GM18519 (cell line): Measurements from ENCODE around the gene ADAM15.

ENCODE experiments used
- ATAC-seq: cut with Tn5 transposase; IDR thresholded peaks from one replicate; pipeline ENCODE4 v1.9.1; 2021; ENCODE audit warnings: mild to moderate bottlenecking, moderate library complexity; ENCODE audit not compliant: unreplicated experiment, low FRiP score

The ADAM15 gene, protein sequence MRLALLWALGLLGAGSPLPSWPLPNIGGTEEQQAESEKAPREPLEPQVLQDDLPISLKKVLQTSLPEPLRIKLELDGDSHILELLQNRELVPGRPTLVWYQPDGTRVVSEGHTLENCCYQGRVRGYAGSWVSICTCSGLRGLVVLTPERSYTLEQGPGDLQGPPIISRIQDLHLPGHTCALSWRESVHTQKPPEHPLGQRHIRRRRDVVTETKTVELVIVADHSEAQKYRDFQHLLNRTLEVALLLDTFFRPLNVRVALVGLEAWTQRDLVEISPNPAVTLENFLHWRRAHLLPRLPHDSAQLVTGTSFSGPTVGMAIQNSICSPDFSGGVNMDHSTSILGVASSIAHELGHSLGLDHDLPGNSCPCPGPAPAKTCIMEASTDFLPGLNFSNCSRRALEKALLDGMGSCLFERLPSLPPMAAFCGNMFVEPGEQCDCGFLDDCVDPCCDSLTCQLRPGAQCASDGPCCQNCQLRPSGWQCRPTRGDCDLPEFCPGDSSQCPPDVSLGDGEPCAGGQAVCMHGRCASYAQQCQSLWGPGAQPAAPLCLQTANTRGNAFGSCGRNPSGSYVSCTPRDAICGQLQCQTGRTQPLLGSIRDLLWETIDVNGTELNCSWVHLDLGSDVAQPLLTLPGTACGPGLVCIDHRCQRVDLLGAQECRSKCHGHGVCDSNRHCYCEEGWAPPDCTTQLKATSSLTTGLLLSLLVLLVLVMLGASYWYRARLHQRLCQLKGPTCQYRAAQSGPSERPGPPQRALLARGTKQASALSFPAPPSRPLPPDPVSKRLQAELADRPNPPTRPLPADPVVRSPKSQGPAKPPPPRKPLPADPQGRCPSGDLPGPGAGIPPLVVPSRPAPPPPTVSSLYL

DNA sequence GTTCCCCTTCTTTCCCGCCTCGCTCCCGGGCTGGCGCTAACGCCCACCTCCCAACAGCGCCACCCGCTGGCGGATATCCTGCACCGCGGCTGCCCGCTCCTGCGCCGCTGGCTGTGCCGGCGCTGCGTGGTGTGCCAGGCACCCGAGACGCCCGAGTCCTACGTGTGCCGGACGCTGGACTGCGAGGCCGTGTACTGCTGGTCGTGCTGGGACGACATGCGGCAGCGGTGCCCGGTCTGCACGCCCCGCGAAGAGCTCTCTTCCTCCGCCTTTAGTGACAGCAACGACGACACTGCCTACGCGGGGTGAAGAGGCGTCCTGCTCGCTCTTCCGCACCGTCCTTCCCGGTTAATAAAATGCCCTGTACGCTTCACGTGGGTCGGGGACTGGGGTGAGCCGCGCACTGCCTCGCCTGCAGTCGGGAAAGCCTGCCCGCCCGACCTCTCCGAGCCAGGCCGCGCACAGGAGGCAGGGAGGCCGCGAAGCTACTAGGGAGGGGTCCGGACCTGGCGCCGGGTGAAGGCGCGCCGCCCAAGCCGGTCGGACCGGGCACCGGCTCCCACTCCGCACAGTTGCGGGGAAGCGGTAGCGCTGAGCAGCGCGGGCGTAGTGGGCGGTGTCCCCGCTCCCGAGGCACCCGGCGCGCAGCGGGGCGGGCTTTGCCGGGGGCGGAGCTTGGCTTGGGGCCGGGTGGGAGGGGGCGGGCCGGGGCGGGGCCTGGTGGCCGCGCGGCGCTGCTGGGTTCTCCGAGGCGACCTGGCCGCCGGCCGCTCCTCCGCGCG, at the start of gene ADAM15:
TSS of gene ADAM15 (plus strand) at position 757 of the 782 bp plus-strand sequence. CDS start 71 bp downstream, outside the sequence.
- peak; percentile 44 for ATAC-seq

- no peak for ATAC-seq
These were observed 49.8 kb upstream of the ADAM15 start for GRCh38 chr1:155001425-155001674.

DNA sequence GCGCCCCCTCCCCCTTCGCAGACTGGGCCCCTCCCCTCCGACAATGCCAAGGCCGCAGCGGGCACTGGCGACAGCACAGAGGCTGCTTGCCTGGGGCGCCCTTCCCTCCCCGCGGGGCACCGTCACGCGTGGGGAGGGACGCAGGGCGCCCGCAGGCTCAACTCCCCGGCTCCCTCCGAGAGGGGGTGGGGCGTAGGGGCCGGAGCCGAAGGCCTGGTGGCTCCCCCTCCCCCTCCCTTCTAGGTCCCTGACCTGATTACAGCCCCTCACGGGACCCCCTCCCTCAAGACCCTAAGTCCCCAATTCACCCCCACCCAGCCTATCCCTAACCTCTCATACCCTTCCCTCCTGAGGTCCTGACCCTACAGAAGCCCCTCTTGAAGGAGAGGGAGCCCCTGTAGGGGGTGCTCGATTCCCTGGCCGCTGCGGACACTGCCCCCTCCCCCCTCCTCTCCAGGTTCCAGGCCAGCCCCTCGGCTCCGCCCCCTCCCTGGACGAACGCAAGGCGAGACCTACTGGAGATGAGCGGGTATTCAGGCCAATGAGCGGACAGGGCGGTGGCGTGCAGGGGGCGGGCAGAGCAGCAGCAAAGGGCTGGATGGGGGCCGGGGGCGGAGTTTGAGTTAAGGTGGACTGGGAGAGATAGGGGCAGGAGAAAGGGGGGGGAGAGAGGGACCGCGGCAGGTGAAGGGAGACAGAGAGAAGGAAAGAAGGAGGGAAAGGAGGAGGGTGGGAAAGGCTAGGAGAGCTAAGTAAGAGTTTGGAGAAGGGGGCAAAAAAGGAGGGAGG, 49.2 kb upstream of the ADAM15 start:
- no peak for ATAC-seq

DNA sequence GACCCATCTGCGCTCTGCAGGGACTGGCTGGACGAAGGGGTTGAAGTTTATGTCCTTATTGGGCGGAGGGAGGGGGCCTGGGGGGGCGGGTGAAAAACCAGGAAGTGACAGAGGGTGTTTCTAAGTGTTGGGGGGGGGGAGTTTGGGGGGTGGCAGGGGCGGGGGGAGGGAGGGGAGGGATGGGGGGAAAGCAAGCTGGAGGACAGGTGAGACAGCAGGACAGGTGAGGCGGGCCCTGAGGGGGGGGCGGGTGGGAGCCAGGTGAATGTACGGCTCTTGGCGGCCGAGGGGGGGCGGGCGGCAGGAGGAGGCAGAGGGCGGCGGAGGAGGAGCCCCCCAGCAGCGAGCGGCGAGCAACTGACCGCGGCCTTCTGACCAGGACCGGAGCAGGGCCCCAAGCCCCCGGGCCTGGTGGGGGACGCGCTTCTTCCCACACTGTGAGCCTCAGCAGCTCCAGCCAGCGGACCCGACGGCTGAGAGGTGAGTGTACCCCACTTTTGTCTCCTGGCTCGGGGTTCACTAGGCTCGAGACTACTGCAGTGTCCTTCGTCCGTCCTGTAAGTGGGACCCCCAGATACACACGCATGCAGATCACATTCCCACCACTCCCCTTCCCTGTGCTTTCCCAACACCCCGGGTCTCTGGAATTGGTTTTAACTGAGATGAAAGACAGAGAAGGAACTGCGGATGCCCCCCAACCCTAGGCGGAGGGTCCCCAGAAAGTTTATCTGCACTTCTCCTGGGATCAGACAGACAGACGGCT, 48.5 kb upstream of the ADAM15 start, which contains the start of gene ZBTB7B:
TSS of gene ZBTB7B (plus strand) at position 339 of the 763 bp plus-strand sequence. CDS start 11,859 bp downstream, outside the sequence.
- no peak for ATAC-seq

DNA sequence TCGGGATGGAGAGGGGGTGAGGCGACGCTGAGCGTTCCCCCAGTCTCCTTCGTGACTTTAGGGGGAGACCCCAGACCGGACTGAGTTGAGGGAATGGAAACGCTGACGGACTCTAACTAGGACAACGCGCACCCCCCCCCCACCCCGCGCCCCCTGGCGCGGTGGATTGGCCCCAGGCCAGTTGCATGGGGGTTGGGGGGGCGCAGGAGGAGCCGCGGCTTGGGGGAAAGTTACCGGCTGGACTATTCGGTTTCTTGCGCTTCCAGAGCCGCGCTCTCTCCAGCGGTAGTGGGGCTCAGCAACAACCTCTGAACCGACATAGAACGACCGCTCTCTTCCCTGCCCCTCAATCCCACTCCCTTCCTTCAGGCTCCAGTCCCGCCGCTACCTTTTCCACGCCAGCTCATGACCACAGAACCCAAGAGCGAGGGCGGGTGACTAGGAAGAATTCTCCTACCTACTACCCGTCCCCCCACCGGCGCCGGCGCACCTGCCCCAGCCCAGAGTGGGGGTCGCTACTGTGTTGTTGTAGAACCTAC, 47.8 kb upstream of the ADAM15 start:
- no peak for ATAC-seq

DNA sequence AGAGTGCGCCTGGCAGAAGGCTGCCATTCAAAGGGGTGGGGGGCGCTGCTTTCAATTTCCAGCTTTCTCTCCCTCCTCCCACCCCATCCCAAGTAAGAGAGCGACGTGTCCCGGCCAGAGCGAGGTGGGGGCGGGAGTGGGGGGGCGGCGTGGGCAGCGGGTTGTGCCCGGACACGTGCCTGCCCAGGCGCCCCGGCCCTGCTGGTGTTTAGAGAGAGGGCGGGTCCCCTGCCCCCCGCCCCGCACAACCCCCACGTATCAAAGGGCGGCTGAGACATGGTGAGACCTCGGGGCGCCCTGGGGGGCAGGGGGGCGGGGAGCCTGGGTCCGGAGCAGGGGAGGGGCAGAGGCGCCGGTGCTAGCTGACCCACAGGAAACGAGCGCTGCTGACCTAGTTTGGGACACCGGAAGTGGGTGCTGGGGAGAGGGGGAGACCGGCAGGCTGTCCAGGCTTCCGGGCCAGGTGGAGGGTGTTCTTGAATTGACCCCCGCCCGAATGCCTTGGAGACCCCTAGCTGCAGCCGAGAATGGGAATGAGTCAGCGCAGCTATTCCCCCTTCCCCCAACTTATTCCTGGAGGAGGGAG, 47.3 kb upstream of the ADAM15 start:
- no peak for ATAC-seq

DNA sequence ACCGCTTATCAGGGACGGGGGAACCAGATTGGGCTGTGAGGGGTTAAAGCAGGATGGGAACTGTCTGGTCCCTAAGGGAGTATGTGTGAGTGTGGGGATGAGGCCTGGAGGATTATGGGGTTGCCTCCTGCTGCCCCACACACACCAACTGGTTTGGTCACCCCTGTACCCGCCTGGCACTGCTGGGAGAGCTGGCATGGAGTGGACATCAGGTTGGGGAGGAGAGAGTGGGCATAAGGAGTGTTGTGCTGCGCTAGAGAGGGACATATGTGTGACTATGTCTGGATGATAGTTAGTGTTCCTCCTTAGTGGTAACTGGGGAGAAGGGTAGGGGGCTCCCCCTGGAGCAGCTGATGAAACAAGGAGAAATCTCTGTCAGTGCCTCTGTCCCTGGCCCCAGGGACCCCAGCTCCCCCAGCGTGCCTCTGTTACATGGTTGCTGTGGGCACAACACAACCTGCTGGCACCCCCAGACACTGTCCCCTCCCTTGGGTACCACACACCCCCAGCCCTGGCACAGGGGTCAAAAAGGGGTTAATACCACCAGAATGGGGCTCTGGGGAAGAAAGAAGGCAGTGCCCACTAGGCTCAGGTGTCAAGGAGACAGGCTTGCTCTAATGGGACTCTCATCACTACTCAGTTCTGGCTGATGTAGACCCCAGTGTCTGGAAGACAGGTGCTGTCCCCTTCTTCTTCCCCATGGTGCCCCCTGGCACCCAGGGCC, 46.6 kb upstream of the ADAM15 start:
- no peak for ATAC-seq

- no peak for ATAC-seq
These were observed 45.8 kb upstream of the ADAM15 start for GRCh38 chr1:155005076-155006011.

DNA sequence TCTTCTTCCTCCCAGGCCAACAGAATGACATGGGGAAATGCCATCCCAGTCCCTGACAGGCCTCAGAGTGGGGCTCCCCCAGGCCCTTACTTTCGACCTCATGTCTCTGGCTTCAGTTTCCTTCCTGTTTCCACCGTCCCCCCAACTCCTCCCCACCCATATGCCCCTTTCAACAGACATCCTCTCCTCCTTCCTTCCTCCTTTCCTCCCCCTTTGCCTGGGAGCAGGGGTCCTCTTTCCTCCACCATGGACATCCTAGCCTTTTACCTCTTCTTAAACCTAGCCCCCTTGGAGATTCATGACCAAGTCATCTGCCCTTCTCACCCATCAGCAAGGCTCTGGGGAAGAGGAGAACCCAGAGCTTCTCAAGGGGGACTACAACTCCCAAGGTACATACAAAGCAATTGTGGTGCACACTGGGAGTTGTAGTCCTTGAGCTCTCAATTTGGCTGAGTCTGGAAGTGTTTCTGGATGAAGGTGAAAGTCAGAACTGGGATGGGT, 44.5 kb upstream of the ADAM15 start:
- ATAC-seq: no peak

GRCh38 chr1:155007251-155007828, 43.8 kb upstream of the ADAM15 start:
- ATAC-seq: no peak

DNA sequence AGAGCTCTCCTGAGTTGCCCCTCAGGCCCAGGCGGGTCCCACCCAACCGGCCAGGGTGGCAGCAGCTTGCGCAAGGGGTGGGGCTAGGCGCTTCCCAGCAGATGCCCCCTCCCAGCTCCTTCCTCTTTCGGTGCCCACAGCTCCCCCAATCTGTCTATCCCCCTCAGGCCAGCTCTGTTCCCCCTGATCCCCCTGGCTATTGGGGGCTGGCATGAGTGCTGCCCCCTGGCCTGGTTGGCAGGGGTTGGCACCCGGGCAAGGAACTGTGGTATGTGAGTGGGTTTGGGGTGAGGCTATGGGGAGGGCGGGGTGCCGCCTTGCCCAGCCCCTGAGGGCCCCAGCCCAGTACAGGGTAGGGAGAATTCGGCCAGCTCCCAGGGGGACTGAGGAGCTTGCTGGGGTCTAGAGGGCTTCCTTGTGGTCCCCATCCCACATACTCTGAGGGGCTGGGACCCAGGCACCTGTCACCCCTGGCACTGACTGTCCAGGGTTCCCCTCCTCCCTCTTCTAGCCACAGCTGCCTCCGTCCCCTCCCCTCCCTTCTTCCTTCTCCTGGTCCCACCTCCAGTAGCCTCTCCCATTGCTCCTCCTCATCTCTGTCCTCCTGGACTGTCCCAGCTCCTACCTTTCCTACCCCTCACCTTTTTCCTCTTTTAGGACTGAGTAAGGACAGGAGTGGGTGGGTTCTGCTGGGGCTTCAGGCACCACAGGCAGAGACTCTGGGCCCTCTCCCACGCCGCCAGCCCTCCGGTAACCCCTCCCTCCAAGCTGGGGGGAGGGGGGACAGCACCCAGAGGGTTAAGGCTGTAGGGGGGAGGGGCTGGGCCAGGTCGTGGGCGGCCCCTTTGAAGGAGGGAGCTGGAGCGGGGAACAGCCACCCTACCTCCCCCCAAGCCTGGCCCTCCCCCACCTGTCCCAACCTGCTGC, 42.8 kb upstream of the ADAM15 start:
- ATAC-seq: no peak

GRCh38 chr1:155009221-155009711, 41.9 kb upstream of the ADAM15 start:
- no peak for ATAC-seq

DNA sequence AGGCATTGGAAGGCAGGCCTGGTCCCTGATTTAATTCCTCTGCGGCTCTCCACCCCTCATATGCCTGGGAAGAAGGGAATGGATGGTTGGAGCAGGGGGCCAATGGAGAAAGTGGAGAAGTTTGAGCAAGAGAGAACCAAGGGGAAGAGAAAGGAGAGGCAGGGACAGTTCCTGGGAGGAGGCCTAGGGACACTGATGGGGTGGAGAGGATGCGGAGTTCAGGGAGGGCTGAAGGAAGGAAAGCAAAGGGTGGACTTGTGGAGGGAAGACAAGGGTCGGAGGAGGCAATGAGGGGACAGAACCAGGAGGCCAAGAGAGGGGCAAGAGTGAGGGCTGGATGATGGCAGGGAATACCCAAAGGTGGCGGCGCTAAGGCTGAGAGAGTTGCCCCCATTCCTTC, 41.4 kb upstream of the ADAM15 start:
- no peak for ATAC-seq

- ATAC-seq: no peak
These were observed 40.8 kb upstream of the ADAM15 start for GRCh38 chr1:155010211-155010918.

DNA sequence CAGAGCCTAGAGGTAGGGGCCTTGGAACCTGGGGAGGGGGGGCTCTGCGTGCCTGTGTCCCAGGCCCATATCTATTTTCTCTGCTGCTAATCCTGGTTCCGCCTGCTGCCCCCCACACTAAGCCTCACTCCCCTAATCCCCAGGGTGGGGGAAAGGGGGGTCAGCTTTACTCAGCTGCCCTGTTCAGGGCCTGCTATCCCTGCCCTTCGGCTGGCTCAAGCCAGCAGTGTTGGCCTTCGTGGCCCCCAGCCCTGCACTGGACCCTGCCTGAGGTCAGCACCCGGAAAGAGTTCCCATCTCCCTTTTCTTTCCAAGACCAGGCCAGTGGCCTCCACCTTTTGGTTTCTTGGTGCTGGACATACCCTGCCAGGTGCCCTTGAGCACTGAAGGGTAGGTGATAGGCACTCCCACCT, 40.1 kb upstream of the ADAM15 start:
- ATAC-seq: no peak
